WTC11 (cell line): ENCODE data around the gene LRRC47. TPM values are rescaled to one million over a fixed set of nuclear protein-coding genes. Genes with fewer than 3 reads are reported as not detected.

Experiments
- ATAC-seq: fragments of 200-7000 bp; cut with Tn5 transposase; 2 replicates; pipeline ENCODE4 v1.10.0; 2021; ENCODE audit warnings: mild to moderate bottlenecking, moderate library complexity
- CTCF ChIA-PET: fragments of 300-600 bp; sonication (Branson Sonifier 250); formaldehyde crosslinking; loops from one replicate; lab custom pipeline; 2021; ENCODE audit warnings: antibody characterized with exemption; lab: Charles Lee
- POLR2A ChIA-PET: fragments of 350-600 bp; sonication (Branson Sonifier 250); formaldehyde crosslinking; loops from one replicate; lab custom pipeline; 2021; ENCODE audit warnings: antibody characterized with exemption; lab: Charles Lee
- DNase-seq: peaks from one replicate; pipeline ENCODE4 v3.0.0; 2021; ENCODE audit warnings: low spot score
- H3K27ac Mint-ChIP-seq: 2 replicates; pipeline ENCODE4 v1.8.0; 2021; ENCODE audit warnings: mixed read lengths
- H3K27me3 Mint-ChIP-seq: 2 replicates; pipeline ENCODE4 v1.8.0; 2021; ENCODE audit warnings: low read depth, mild to moderate bottlenecking, moderate library complexity, mixed read lengths
- H3K36me3 Mint-ChIP-seq: 2 replicates; pipeline ENCODE4 v1.8.0; 2021; ENCODE audit warnings: mixed read lengths
- H3K4me1 Mint-ChIP-seq: 2 replicates; pipeline ENCODE4 v1.8.0; 2022; ENCODE audit warnings: mixed read lengths
- H3K4me3 Mint-ChIP-seq: 2 replicates; pipeline ENCODE4 v1.8.0; 2021; ENCODE audit warnings: mild to moderate bottlenecking, moderate library complexity, mixed read lengths
- H3K9me3 Mint-ChIP-seq: 2 replicates; pipeline ENCODE4 v1.8.0; 2021; ENCODE audit warnings: mixed read lengths
- E2F4 ChIP-seq: sonication (generic); formaldehyde crosslinking; IDR thresholded peaks from 2 replicates; pipeline ENCODE4 v1.8.1; 2022; ENCODE audit warnings: low read depth, mild to moderate bottlenecking, moderate library complexity, missing genetic modification reagents, borderline replicate concordance
- E2F5 ChIP-seq: sonication (generic); formaldehyde crosslinking; IDR thresholded peaks from 2 replicates; pipeline ENCODE4 v1.8.1; 2022; ENCODE audit warnings: mild to moderate bottlenecking, moderate library complexity, missing genetic modification reagents
- EMX1 ChIP-seq: fragments of 250-450 bp; sonication (Bioruptor Pico); IDR thresholded peaks from 2 replicates; pipeline ENCODE4 v1.8.0; 2021; ENCODE audit warnings: mild to moderate bottlenecking
- FOXK1 ChIP-seq: sonication (generic); formaldehyde crosslinking; IDR thresholded peaks from 2 replicates; pipeline ENCODE4 v1.8.0; 2022; ENCODE audit warnings: mild to moderate bottlenecking, moderate library complexity, missing genetic modification reagents
- GABPB1 ChIP-seq: sonication (generic); formaldehyde crosslinking; IDR thresholded peaks from 2 replicates; pipeline ENCODE4 v1.8.1; 2023; ENCODE audit warnings: mild to moderate bottlenecking, missing genetic modification reagents
- GRHL2 ChIP-seq: fragments of 250-450 bp; sonication (Bioruptor Pico); IDR thresholded peaks from 2 replicates; pipeline ENCODE4 v1.8.0; 2022; ENCODE audit warnings: mild to moderate bottlenecking, moderate library complexity; ENCODE audit not compliant: insufficient replicate concordance, severe bottlenecking
- JUN ChIP-seq: sonication (generic); formaldehyde crosslinking; IDR thresholded peaks from 2 replicates; pipeline ENCODE4 v1.8.0; 2023; ENCODE audit warnings: mild to moderate bottlenecking, missing genetic modification reagents
- KAT7 ChIP-seq: sonication (generic); formaldehyde crosslinking; IDR thresholded peaks from 2 replicates; pipeline ENCODE4 v1.8.1; 2023; ENCODE audit warnings: missing genetic modification reagents, mild to moderate bottlenecking, borderline replicate concordance
- PRDM15 ChIP-seq: sonication (generic); formaldehyde crosslinking; IDR thresholded peaks from 2 replicates; pipeline ENCODE4 v1.8.0; 2022; ENCODE audit warnings: missing genetic modification reagents
- SMAD3 ChIP-seq: sonication (generic); formaldehyde crosslinking; IDR thresholded peaks from 2 replicates; pipeline ENCODE4 v1.8.0; 2022; ENCODE audit warnings: missing genetic modification reagents, mild to moderate bottlenecking, borderline replicate concordance
- SP1 ChIP-seq: sonication (generic); formaldehyde crosslinking; conservative IDR thresholded peaks from 2 replicates; pipeline ENCODE4 v1.8.1; 2022; ENCODE audit warnings: missing genetic modification reagents
- USF1 ChIP-seq: sonication (generic); formaldehyde crosslinking; IDR thresholded peaks from 2 replicates; pipeline ENCODE4 v1.8.0; 2022; ENCODE audit warnings: mild to moderate bottlenecking, missing genetic modification reagents
- ZBTB21 ChIP-seq: sonication (generic); formaldehyde crosslinking; IDR thresholded peaks from 2 replicates; pipeline ENCODE4 v1.8.1; 2023; ENCODE audit warnings: mild to moderate bottlenecking, missing genetic modification reagents, borderline replicate concordance
- ZNF423 ChIP-seq: fragments of 250-450 bp; sonication (Bioruptor Pico); IDR thresholded peaks from 2 replicates; pipeline ENCODE4 v2.1.2; 2022; ENCODE audit warnings: mild to moderate bottlenecking, moderate library complexity
- ZNF512 ChIP-seq: sonication (generic); formaldehyde crosslinking; IDR thresholded peaks from 2 replicates; pipeline ENCODE4 v1.8.1; 2022; ENCODE audit warnings: missing genetic modification reagents, borderline replicate concordance
- total RNA-seq: library from RNA; stranded (reverse); gene quantifications from 3 replicates; pipeline ENCODE4 v1.2.3, GENCODE V29; 2021
- TF ChIP-seq, protein P1 (sequence below): fragments of 250-450 bp; sonication (Bioruptor Pico); conservative IDR thresholded peaks from 2 replicates; pipeline ENCODE4 v1.9.0; 2021; ENCODE audit warnings: mild to moderate bottlenecking
- TF ChIP-seq, protein P2 (sequence below): sonication (generic); formaldehyde crosslinking; IDR thresholded peaks from 2 replicates; pipeline ENCODE4 v1.8.1; 2023; ENCODE audit warnings: mild to moderate bottlenecking, moderate library complexity, missing genetic modification reagents
- TF ChIP-seq, protein P3 (sequence below): fragments of 250-450 bp; sonication (Bioruptor Pico); IDR thresholded peaks from 2 replicates; pipeline ENCODE4 v1.9.0; 2021; ENCODE audit warnings: mild to moderate bottlenecking
- TF ChIP-seq, protein P4 (sequence below): sonication (generic); formaldehyde crosslinking; IDR thresholded peaks from 2 replicates; pipeline ENCODE4 v1.8.0; 2022; ENCODE audit warnings: mild to moderate bottlenecking, missing genetic modification reagents
- TF ChIP-seq, protein P5 (sequence below): sonication (generic); formaldehyde crosslinking; IDR thresholded peaks from 2 replicates; pipeline ENCODE4 v1.8.0; 2022; ENCODE audit warnings: mild to moderate bottlenecking, missing genetic modification reagents

Gene LRRC47
- total RNA-seq, 1 experiment from 2014 or later = 92.4 TPM

DNA sequence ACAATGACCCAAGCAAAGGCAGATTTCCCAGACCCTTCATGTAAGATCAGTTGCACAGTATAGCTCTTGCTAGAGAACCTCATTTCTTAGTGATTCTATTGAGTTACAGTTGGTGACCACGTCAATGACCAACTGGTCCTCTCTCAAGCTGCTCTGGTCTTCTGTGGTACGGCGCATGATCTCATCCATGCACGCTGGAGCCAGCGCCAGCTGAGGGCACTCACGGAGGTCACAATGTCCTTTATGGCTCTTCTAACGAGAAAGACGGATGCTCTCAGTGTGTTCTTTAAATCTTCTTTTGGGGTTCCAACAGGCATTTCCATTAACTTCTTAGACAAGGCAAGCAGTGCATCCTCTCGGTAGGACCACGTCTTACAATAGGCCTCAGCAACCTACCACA lies 38.4 kb upstream of the LRRC47 start:
- Mint-ChIP-seq H3K4me1 (no peaks in the 10 kb centered on the region), H3K27me3 (no peaks in the 10 kb centered on the region), H3K27ac (no peak overlapping the region), H3K9me3 (peaks cover 21% of the 10 kb centered on the region), H3K36me3 (peaks cover 54% of the 10 kb centered on the region), H3K4me3 (no peak overlapping the region)
- ATAC-seq (no peak), DNase-seq (no peak)
- TF ChIP-seq ZNF512 (CRISPR knock-in tag) = no peak
- TF ChIP-seq, protein P1, sequence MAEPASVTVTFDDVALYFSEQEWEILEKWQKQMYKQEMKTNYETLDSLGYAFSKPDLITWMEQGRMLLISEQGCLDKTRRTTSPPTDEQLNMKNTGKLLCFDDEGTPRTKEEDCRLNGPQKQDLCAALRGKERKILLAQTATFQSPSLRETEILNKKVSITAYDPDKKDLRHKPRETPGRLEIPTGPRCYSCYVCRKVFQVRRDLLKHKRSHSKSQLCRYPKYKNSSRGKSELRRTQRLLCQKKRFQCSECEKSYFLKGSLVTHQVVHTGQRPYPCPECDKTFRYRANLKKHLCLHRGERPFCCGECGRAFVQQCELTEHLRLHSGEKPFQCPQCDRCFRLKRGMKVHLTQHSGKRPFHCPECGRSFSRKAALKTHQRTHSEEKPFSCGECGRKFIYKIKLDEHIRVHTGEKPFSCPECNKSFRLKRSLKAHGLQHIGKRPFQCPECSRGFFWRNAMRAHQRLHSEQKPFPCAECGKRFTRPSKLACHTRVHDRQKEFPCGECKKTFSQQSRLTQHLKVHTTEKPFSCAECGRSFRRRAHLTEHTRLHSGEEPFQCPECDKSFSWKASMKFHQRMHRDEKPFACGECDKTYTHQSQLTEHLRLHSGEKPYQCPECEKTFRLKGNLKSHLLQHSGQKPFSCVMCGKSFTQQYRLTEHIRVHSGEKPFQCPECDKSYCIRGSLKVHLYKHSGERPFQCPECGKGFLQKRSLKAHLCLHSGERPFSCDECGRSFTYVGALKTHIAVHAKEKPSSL (CRISPR knock-in tag) = no peak
- TF ChIP-seq FOXK1 = no peak
- TF ChIP-seq ZBTB21 = no peak
- no peak for TF ChIP-seq JUN (CRISPR knock-in tag)
- no peak for TF ChIP-seq KAT7 (CRISPR knock-in tag)
- TF ChIP-seq SMAD3 (CRISPR knock-in tag) = no peak
- no peak for TF ChIP-seq EMX1 (CRISPR knock-in tag)
- no peak for TF ChIP-seq E2F5
- TF ChIP-seq GRHL2 = no peak
- TF ChIP-seq, protein P2, sequence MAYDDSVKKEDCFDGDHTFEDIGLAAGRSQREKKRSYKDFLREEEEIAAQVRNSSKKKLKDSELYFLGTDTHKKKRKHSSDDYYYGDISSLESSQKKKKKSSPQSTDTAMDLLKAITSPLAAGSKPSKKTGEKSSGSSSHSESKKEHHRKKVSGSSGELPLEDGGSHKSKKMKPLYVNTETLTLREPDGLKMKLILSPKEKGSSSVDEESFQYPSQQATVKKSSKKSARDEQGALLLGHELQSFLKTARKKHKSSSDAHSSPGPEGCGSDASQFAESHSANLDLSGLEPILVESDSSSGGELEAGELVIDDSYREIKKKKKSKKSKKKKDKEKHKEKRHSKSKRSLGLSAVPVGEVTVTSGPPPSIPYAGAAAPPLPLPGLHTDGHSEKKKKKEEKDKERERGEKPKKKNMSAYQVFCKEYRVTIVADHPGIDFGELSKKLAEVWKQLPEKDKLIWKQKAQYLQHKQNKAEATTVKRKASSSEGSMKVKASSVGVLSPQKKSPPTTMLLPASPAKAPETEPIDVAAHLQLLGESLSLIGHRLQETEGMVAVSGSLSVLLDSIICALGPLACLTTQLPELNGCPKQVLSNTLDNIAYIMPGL = no peak
- no peak for TF ChIP-seq GABPB1
- CTCF ChIA-PET = no interaction called here
- POLR2A ChIA-PET = no interaction called here

DNA sequence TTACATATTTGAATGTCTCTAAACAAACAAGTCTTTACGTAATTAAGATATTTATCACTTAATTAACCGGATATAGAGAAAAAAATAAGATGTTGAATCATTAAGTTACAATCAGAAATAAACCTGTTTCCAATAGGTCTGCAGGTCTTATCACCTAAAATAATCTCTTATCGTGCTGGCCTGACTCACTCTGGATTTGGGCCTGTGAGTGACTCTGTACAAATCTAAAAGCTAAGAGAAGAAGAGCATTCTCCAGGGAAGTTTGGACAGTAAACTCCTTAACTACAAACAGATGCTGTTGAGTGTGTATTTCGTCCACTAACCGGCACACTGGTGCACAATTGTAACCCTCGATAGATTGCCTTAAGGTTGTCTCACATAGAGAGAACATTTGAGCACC lies 35.4 kb upstream of the LRRC47 start:
- no peaks in the 10 kb centered on the region for H3K4me1 Mint-ChIP-seq
- no peak overlapping the region for H3K27ac Mint-ChIP-seq
- no peak overlapping the region for H3K4me3 Mint-ChIP-seq
- ChIA-PET POLR2A (no interaction called here), CTCF (no interaction called here)
- peaks cover 27% of the 10 kb centered on the region for H3K36me3 Mint-ChIP-seq
- ATAC-seq (no peak), DNase-seq (no peak)
- H3K9me3 Mint-ChIP-seq = peaks cover 4% of the 10 kb centered on the region; the same call in 1 of the 2 replicates
- H3K27me3 Mint-ChIP-seq = no peaks in the 10 kb centered on the region
- TF ChIP-seq, protein P3, sequence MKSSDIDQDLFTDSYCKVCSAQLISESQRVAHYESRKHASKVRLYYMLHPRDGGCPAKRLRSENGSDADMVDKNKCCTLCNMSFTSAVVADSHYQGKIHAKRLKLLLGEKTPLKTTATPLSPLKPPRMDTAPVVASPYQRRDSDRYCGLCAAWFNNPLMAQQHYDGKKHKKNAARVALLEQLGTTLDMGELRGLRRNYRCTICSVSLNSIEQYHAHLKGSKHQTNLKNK (CRISPR knock-in tag) = no peak
- TF ChIP-seq ZNF423 (CRISPR knock-in tag) (no peak), PRDM15 (CRISPR knock-in tag) (no peak), USF1 (CRISPR knock-in tag) (no peak), SP1 (CRISPR knock-in tag) (no peak), E2F4 (CRISPR knock-in tag) (no peak), ZNF512 (CRISPR knock-in tag) (no peak)
- TF ChIP-seq, protein P4, sequence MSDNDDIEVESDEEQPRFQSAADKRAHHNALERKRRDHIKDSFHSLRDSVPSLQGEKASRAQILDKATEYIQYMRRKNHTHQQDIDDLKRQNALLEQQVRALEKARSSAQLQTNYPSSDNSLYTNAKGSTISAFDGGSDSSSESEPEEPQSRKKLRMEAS (CRISPR knock-in tag) = no peak
- TF ChIP-seq, protein P5, sequence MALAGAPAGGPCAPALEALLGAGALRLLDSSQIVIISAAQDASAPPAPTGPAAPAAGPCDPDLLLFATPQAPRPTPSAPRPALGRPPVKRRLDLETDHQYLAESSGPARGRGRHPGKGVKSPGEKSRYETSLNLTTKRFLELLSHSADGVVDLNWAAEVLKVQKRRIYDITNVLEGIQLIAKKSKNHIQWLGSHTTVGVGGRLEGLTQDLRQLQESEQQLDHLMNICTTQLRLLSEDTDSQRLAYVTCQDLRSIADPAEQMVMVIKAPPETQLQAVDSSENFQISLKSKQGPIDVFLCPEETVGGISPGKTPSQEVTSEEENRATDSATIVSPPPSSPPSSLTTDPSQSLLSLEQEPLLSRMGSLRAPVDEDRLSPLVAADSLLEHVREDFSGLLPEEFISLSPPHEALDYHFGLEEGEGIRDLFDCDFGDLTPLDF = no peak
